Cardiac muscle cell (in vitro differentiated cells and primary cell): ENCODE measurements around the gene EGFL7. TPM values are rescaled to one million over a fixed set of nuclear protein-coding genes. Genes with fewer than 3 reads are reported as not detected.
A peak's percentile ranks its signal among the peaks of the same experiment; 100 is the strongest.
"Not testable (repeated sequence)": the region's sequence is repeated elsewhere in the genome, so short reads cannot be mapped to it uniquely, and the experiment has no call there.

Experiments
- DNase-seq, 2 donors: peaks; one replicate each; pipeline versions ENCODE4 v3.0.0 to v3.0.0-alpha.2; 2010 to 2017; ENCODE audit warnings: low read depth in 1 of 2, low spot score in 1 of 2
- H3K27ac ChIP-seq: fragments of 200-600 bp; sonication (generic); 2 replicates; pipeline ENCODE4 v1.5.1; 2016
- H3K27me3 ChIP-seq: fragments of 200-600 bp; sonication (generic); 2 replicates; pipeline ENCODE4 v1.6.0; 2016; ENCODE audit warnings: control low read depth
- H3K36me3 ChIP-seq: fragments of 200-600 bp; sonication (generic); 2 replicates; pipeline ENCODE4 v1.5.1; 2016; ENCODE audit warnings: control low read depth
- H3K4me1 ChIP-seq: fragments of 200-600 bp; sonication (generic); 2 replicates; pipeline ENCODE4 v1.8.1; 2017; ENCODE audit warnings: low read depth, mild to moderate bottlenecking, mixed run types
- H3K4me3 ChIP-seq: fragments of 200-600 bp; sonication (generic); 2 replicates; pipeline ENCODE4 v1.5.1; 2016; ENCODE audit warnings: mild to moderate bottlenecking
- H3K9me3 ChIP-seq: fragments of 200-600 bp; sonication (generic); 2 replicates; pipeline ENCODE4 v1.5.1; 2017; ENCODE audit warnings: low read depth, mild to moderate bottlenecking, control low read depth
- polyA plus RNA-seq: library from polyadenylated mRNA; unstranded; fragments of >200 nt; fragmentation: Nextera tagmentation; extraction: Ambion mirVana; gene quantifications from 2 replicates; pipeline ENCODE4 v1.2.1, GENCODE V29; 2016
- total RNA-seq: library from RNA; depleted of rRNA; stranded (reverse); fragments of >200 nt; gene quantifications from 2 replicates; pipeline ENCODE4 v1.2.3, GENCODE V29; 2016
- TF ChIP-seq, protein P1 (sequence below): IDR thresholded peaks from 2 replicates; pipeline ENCODE4 v1.5.1; 2012; ENCODE audit warnings: low read depth, mild to moderate bottlenecking, low read length

EGFL7 gene
- total and polyA plus RNA-seq, 2 experiments from 2014 or later = 50.9 to 82.9 TPM

DNA sequence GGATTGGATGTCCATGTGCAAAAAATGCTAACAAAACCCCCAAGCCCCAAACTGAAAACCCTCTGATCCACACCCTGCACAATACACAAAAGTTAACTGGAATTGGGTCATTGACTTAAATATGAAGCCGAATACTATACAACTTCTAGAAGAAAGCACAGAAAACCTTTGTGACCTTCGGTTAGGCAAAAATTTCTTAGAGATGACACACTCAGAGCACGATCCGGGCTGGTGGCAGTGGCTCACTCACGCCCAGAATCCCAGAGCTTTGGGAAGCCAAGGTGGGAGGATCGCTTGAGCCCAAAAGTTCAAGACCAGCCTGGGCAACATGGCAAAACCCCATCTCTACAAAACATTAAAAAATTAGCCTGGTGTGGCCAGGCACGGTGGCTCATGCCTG, 47.8 kb downstream of the EGFL7 start:
- TF ChIP-seq, protein P1, sequence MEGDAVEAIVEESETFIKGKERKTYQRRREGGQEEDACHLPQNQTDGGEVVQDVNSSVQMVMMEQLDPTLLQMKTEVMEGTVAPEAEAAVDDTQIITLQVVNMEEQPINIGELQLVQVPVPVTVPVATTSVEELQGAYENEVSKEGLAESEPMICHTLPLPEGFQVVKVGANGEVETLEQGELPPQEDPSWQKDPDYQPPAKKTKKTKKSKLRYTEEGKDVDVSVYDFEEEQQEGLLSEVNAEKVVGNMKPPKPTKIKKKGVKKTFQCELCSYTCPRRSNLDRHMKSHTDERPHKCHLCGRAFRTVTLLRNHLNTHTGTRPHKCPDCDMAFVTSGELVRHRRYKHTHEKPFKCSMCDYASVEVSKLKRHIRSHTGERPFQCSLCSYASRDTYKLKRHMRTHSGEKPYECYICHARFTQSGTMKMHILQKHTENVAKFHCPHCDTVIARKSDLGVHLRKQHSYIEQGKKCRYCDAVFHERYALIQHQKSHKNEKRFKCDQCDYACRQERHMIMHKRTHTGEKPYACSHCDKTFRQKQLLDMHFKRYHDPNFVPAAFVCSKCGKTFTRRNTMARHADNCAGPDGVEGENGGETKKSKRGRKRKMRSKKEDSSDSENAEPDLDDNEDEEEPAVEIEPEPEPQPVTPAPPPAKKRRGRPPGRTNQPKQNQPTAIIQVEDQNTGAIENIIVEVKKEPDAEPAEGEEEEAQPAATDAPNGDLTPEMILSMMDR = no peak
- Histone ChIP-seq H3K9me3 (no peaks in the 10 kb centered on the region), H3K4me1 (peaks cover 10% of the 10 kb centered on the region), H3K27me3 (no peaks in the 10 kb centered on the region), H3K27ac (no peak overlapping the region), H3K4me3 (no peak overlapping the region), H3K36me3 (peaks cover 2% of the 10 kb centered on the region)
- no peak for DNase-seq

DNA sequence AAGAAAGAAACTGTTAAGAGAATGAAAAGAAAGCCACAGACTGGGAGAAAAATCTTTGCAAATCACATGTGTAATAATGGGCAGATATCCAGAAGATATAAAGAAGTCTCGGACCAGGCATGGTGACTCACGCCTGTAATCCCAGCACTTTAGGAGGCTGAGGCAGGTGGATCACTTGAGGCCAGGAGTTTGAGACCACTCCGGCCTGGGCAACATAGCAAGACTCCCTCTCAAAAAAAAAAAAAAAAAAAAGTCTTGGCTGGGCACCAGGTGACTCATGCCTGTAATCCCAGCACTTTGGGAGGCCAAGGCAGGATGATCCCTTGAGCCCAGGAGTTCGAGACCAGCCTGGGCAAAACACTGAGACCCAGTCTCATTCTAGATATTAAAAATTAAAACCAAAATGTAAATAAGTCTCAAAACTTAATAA, 48.5 kb downstream of the EGFL7 start:
- H3K9me3 ChIP-seq, H3K4me1 ChIP-seq, H3K27me3 ChIP-seq, H3K27ac ChIP-seq, DNase-seq, H3K36me3 ChIP-seq: not testable (repeated sequence)
- peak overlapping the region; percentile 41 for H3K4me3 ChIP-seq

DNA sequence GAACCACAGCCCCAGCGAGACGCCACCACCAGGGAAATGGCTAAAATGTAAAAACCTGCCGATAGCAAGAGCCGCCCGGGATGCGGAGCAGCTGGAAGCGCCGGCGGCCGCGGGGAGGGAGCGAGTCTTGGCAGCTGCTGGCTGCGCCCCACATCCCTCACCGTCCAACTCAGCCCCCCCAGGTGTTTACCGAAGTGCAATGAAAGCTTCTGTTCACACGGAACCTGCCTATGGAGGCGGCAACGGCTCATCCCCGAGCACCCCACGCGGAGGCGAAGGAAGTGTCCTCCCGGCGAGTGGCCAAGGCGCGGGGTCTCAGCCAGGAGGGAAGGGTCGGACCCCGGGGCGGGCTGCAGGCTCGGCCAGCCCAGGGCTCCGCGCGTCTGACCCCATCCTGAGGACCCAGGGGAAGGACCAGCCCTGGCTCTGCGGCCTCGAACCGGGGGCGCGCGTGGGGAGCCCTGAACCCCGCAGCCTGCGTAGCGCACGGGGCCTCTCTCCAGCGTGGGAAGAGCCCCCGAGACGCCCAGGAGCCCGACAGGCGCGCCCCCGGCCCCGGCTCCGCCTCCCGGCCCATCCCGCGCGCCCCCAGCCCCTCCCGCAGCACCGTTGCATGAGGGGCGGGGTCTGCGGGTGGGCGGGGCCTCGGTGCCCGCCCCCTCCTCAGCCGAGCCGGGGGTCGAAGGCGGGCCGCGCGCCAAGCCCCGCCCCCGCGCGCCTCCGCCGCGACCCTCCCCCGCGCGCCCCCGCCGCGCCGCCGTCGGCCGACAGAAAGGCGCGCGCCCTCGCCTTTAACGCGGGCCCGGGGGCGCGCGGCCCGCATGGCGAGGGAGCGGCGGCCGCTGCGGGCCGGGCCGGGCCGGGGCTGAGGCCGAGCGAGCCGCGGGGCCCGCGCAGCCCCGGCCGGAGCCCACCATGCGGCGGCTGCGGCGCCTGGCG, 49.3 kb downstream of the EGFL7 start, which contains the start of gene DIPK1B:
Gene DIPK1B, plus strand, starts transcription at position 822 of the 939 bp plus-strand sequence. Its CDS starts 94 bp downstream, at position 916.
- Histone ChIP-seq H3K9me3 (no peaks in the 10 kb centered on the region), H3K27me3 (no peaks in the 10 kb centered on the region), H3K4me3 (peak within 1 kb of the TSS; percentile 88), H3K36me3 (peaks cover 2% of the 10 kb centered on the region), H3K27ac (peak within 1 kb of the TSS; percentile 54), H3K4me1 (peaks cover 10% of the 10 kb centered on the region)
- peak in 1 of 2 donors; percentile 80 for DNase-seq
- TF ChIP-seq, protein P1 = no peak

DNA sequence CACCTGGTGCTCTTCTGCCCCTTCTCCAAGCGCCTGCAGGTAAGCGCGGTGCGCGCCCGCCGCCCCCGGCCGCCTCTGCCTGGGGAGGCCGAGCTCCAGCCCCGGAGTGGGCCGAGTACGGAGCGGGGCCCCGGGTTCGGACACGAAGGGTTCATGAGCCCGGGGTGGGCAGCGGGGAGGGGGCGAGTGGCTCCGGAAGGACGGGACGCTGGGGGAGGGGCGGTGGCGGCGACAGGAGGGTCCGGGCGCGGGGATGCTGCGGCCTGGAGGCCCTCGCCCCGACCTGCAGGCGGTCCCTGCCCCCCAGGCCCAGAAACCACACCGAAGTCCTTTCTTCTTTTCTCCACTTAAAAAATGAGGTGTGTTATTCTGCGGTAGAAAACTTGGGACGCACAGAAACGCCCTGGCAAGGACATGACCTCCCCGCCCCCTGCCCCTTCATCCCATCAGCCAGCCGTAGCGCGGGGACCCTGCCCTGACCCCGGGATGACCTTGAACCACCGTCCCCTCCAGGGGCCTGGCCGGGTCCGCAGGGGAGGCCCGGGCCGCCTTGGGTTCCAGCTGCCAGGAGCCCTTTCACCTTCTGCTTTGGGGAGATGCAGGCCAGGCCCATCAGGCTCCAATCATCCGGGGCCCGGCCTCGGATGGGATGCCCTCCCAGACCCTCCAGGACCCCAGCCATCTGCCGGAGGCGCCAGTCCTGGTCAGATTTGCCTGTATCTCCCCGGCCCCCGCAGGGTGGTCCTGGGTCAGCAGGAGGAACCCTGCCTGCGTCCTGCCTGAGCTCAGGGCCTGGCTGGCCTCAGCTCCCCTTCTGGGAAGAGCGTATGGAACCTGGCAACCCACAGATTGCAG, 50.2 kb downstream of the EGFL7 start:
- Histone ChIP-seq H3K4me3 (peak overlapping the region; percentile 88), H3K36me3 (peaks cover 2% of the 10 kb centered on the region), H3K4me1 (peaks cover 10% of the 10 kb centered on the region), H3K27me3 (no peaks in the 10 kb centered on the region), H3K27ac (peak overlapping the region; percentile 54), H3K9me3 (no peaks in the 10 kb centered on the region)
- TF ChIP-seq, protein P1 = no peak
- DNase-seq = peak in 1 of 2 donors; percentile 44

DNA sequence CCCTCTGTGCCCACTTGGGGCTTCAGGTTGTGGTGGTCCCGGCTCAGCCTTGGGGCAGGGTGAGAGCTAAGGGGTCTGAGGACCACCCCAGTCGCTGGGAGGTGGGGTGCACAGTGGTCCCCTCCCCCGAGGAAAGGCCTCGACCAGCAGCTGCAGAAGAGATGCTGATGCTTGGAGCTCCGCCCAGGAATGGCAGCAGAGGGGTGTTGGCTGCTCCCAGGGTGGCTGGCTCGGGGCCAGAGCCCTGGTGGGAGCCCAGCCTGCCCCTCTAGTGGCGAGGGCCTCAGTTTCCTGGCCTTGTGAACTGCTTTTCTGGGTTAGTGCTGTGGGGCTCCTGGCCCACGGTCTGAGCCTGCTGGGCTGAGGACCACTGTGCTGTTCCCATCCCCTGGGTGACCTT, 50.8 kb downstream of the EGFL7 start:
- H3K4me3 ChIP-seq = peak overlapping the region; percentile 88
- H3K4me1 ChIP-seq = peaks cover 6% of the 10 kb centered on the region
- peaks cover 2% of the 10 kb centered on the region for H3K36me3 ChIP-seq
- H3K9me3 ChIP-seq = no peaks in the 10 kb centered on the region
- TF ChIP-seq, protein P1 = no peak
- no peaks in the 10 kb centered on the region for H3K27me3 ChIP-seq
- DNase-seq = no peak
- no peak overlapping the region for H3K27ac ChIP-seq
